ENCODE data around the gene MRNIP. TPM values are rescaled to one million over a fixed set of nuclear protein-coding genes. Genes with fewer than 3 reads are reported as not detected.

MRNIP gene
- total RNA-seq, 1 experiment from 2014 or later: 39.9 TPM

DNA sequence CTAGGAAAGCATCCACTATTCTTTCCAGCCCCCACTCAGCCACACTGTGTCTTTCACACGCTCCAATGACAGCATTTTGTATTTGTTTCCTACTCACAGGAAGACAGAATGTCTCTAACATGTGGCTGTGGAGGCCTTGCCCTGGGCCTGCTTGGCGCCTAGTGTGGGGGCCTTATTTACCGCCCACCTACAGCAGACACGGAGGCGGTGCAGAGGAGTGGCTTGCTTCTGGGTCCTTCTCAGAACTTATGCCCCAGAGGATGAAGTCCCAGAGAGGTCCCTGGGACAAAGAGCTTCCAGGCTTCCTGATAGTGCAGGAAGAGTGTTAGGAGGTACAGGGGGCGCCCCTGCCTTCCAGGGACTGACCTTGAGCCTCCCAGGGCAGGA, 8.5 kb upstream of the MRNIP start:
- Histone ChIP-seq H3K36me3 (ENCODE audit: low read depth) (no peaks in the 10 kb centered on the region), H3K4me3 (no peak overlapping the region), H3K79me2 (ENCODE audit: low read depth) (no peaks in the 10 kb centered on the region), H3F3A (ENCODE audit: insufficient read depth, low read depth) (no peaks in the 10 kb centered on the region), H3K27ac (no peak overlapping the region), H3K9me3 (ENCODE audit: insufficient read depth, low read depth) (no peaks in the 10 kb centered on the region), H3K4me1 (replicated peaks; ENCODE audit: insufficient read depth) (no peaks in the 10 kb centered on the region), H2AFZ (no peak overlapping the region), H3K4me2 (no peak overlapping the region), H3K27me3 (ENCODE audit: insufficient read depth, low read depth) (no peaks in the 10 kb centered on the region), H4K20me1 (ENCODE audit: insufficient read depth) (no peaks in the 10 kb centered on the region), H3K9me2 (ENCODE audit: insufficient read depth) (no peaks in the 10 kb centered on the region)
- ChIA-PET POLR2A (ENCODE audit: unreplicated experiment) (no interaction called here), CTCF (no interaction called here)
- intact Hi-C loops (cut with micrococcal nuclease; ENCODE audit: unreplicated experiment): no loop called here
- DNase-seq: no peak
- no peak for TF ChIP-seq CTCF (conservative IDR thresholded peaks at IDR 0.05)
- no peak for TF ChIP-seq EZH2 (IDR thresholded peaks at IDR 0.05; ENCODE audit: low read depth)
- BruUV-seq (replicated peaks): no TSS peak

GRCh38 chr5:179866241-179867078, 7.8 kb upstream of the MRNIP start:
- no peaks in the 10 kb centered on the region for H3K9me3 ChIP-seq (ENCODE audit: insufficient read depth, low read depth)
- no peak for DNase-seq
- H3K4me3 ChIP-seq: no peak overlapping the region
- BruUV-seq (replicated peaks): no TSS peak
- H3K27ac ChIP-seq: no peak overlapping the region
- H3K36me3 ChIP-seq (ENCODE audit: low read depth): no peaks in the 10 kb centered on the region
- H3K79me2 ChIP-seq (ENCODE audit: low read depth): no peaks in the 10 kb centered on the region
- H2AFZ ChIP-seq: no peak overlapping the region
- intact Hi-C loops (cut with micrococcal nuclease; ENCODE audit: unreplicated experiment): no loop called here
- CTCF ChIA-PET: no interaction called here
- POLR2A ChIA-PET (ENCODE audit: unreplicated experiment): no interaction called here
- H3F3A ChIP-seq (ENCODE audit: insufficient read depth, low read depth): no peaks in the 10 kb centered on the region; the same call in 1 of the 2 replicates
- H3K4me2 ChIP-seq: no peak overlapping the region
- H3K9me2 ChIP-seq (ENCODE audit: insufficient read depth): no peaks in the 10 kb centered on the region
- no peak for TF ChIP-seq CTCF (conservative IDR thresholded peaks at IDR 0.05)
- TF ChIP-seq EZH2 (IDR thresholded peaks at IDR 0.05; ENCODE audit: low read depth): no peak
- H4K20me1 ChIP-seq (ENCODE audit: insufficient read depth): no peaks in the 10 kb centered on the region
- no peaks in the 10 kb centered on the region for H3K4me1 ChIP-seq (replicated peaks; ENCODE audit: insufficient read depth)
- no peaks in the 10 kb centered on the region for H3K27me3 ChIP-seq (ENCODE audit: insufficient read depth, low read depth)

- no peak for DNase-seq
- no peak for TF ChIP-seq CTCF (conservative IDR thresholded peaks at IDR 0.05)
- no peak for TF ChIP-seq EZH2 (IDR thresholded peaks at IDR 0.05; ENCODE audit: low read depth)
- POLR2A ChIA-PET (ENCODE audit: unreplicated experiment): no interaction called here
These were observed 7.0 kb upstream of the MRNIP start for GRCh38 chr5:179865491-179866240.

More at GRCh38 chr5:179865491-179866240, 7.0 kb upstream of the MRNIP start:
- intact Hi-C loops (cut with micrococcal nuclease; ENCODE audit: unreplicated experiment): no loop called here
- no TSS peak for BruUV-seq (replicated peaks)
- CTCF ChIA-PET: no interaction called here
- Histone ChIP-seq H3K4me2 (no peak overlapping the region), H3K27ac (no peak overlapping the region), H2AFZ (no peak overlapping the region), H3K4me3 (no peak overlapping the region), H3K4me1 (replicated peaks; ENCODE audit: insufficient read depth) (no peaks in the 10 kb centered on the region), H3K79me2 (ENCODE audit: low read depth) (no peaks in the 10 kb centered on the region), H3K9me2 (ENCODE audit: insufficient read depth) (no peaks in the 10 kb centered on the region), H4K20me1 (ENCODE audit: insufficient read depth) (no peaks in the 10 kb centered on the region), H3F3A (ENCODE audit: insufficient read depth, low read depth) (peaks cover 7% of the 10 kb centered on the region), H3K9me3 (ENCODE audit: insufficient read depth, low read depth) (no peaks in the 10 kb centered on the region), H3K27me3 (ENCODE audit: insufficient read depth, low read depth) (no peaks in the 10 kb centered on the region), H3K36me3 (ENCODE audit: low read depth) (no peaks in the 10 kb centered on the region)
